ENCODE measurements around the gene PRND.

DNA sequence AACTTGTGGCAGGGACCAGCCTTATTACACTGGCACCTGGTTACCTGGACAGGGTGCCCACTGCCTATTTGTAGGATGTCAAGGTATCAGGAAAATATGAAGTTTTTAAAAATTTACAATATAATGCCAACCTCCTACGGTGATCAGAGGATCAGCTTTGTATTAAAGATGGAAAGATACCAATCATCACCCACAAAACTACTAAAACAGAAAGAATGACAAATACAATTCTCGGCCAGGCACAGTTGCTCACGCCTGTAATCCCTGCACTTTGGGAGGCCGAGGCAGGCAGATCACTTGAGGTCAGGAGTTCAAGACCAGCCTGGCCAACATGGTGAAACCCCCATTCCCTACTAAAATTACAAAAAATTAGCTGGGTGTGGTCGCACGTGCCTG lies 18.4 kb upstream of the PRND start:
- TF ChIP-seq, protein P1, sequence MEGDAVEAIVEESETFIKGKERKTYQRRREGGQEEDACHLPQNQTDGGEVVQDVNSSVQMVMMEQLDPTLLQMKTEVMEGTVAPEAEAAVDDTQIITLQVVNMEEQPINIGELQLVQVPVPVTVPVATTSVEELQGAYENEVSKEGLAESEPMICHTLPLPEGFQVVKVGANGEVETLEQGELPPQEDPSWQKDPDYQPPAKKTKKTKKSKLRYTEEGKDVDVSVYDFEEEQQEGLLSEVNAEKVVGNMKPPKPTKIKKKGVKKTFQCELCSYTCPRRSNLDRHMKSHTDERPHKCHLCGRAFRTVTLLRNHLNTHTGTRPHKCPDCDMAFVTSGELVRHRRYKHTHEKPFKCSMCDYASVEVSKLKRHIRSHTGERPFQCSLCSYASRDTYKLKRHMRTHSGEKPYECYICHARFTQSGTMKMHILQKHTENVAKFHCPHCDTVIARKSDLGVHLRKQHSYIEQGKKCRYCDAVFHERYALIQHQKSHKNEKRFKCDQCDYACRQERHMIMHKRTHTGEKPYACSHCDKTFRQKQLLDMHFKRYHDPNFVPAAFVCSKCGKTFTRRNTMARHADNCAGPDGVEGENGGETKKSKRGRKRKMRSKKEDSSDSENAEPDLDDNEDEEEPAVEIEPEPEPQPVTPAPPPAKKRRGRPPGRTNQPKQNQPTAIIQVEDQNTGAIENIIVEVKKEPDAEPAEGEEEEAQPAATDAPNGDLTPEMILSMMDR (IDR thresholded peaks at IDR 0.05): no peak
- no peak for TF ChIP-seq POLR2AphosphoS5 (IDR thresholded peaks at IDR 0.05)
